GM06990 (cell line): ENCODE measurements around the gene CCR9.

Source experiments
- DNase-seq: peaks from one replicate; pipeline ENCODE4 v3.0.0-alpha.2; 2011; ENCODE audit not compliant: insufficient read length; ENCODE audit errors: extremely low read depth
- H3K27me3 ChIP-seq: replicated peaks from 2 replicates; pipeline ENCODE4 v1.6.0; 2011; ENCODE audit warnings: low read length; ENCODE audit not compliant: control insufficient read depth, insufficient read depth
- H3K36me3 ChIP-seq: 2 replicates; pipeline ENCODE4 v1.5.1; 2011; ENCODE audit warnings: low read length; ENCODE audit not compliant: control insufficient read depth, insufficient read depth
- H3K4me3 ChIP-seq: replicated peaks from 2 replicates; pipeline ENCODE4 v1.5.1; 2011; ENCODE audit warnings: low read depth, mild to moderate bottlenecking, control low read depth, low read length
- CTCF ChIP-seq: IDR thresholded peaks from 2 replicates; pipeline ENCODE4 v1.5.1; 2011; ENCODE audit warnings: low read length, control low read depth, mild to moderate bottlenecking, inconsistent platforms; ENCODE audit not compliant: insufficient read depth, poor library complexity, severe bottlenecking

The CCR9 gene, protein sequence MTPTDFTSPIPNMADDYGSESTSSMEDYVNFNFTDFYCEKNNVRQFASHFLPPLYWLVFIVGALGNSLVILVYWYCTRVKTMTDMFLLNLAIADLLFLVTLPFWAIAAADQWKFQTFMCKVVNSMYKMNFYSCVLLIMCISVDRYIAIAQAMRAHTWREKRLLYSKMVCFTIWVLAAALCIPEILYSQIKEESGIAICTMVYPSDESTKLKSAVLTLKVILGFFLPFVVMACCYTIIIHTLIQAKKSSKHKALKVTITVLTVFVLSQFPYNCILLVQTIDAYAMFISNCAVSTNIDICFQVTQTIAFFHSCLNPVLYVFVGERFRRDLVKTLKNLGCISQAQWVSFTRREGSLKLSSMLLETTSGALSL

DNA sequence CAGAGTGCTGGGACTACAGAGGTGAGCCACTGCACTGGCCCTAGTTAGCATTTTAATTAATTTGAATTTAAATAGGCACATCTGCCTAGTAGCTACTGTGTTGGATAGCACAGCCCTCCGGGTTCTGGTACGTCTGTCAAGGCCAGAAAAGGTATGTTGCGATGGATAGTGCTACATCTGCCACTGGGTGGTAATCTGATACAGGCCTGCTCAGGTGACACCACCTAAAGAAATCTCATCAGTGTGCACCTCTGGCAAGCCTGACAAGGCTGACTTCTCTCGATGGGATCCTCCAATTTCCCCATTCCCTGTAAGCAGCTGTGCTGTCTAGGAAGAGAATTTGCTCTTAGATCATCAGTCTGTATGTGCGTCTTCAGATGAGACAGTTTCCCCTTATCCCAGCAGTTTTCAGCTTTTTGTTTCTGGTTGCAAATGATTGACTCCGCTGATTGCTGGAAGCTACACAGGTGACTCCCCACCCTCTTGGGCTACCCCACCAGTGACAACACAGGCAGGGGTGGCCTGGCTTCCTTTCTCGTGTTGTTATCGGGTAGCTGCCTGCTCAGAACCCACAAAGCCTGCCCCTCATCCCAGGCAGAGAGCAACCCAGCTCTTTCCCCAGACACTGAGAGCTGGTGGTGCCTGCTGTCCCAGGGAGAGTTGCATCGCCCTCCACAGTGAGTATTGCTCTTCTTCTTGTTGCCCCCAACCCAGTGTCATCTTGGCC lies at the start of gene CCR9:
Gene CCR9 (plus strand): TSS at position 565 of the 727 bp plus-strand sequence. CDS start 8,391 bp downstream, outside the sequence.
- Histone ChIP-seq H3K4me3 (no peak within 1 kb of the TSS), H3K36me3 (no peaks in the 10 kb centered on the region), H3K27me3 (no peaks in the 10 kb centered on the region; the same call in 1 of the 2 replicates)
- no peak for DNase-seq
- no peak for TF ChIP-seq CTCF

DNA sequence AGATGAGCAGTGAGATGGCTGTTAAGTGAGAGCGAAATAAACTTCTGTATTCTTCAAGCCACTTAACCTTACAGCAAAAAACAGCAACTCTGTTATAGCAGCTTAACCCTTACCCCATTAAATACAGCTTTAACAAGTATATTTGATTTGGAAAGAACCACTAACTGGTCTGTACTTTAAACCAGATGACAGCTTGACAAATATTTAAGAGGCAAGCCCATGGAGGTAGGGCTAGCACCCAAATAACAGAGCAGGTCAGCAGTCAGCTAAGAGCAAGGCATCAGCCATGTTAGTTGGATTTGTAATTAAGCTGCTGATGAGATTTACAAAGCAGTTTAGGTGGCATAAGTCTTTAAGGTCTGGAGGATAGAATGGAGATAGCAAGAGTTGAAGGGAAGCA lies 47.9 kb upstream of the CCR9 start:
- TF ChIP-seq CTCF: no peak
- no peak for DNase-seq
- H3K27me3 ChIP-seq: no peaks in the 10 kb centered on the region; the same call in 1 of the 2 replicates
- no peak overlapping the region for H3K4me3 ChIP-seq
- H3K36me3 ChIP-seq: no peaks in the 10 kb centered on the region

DNA sequence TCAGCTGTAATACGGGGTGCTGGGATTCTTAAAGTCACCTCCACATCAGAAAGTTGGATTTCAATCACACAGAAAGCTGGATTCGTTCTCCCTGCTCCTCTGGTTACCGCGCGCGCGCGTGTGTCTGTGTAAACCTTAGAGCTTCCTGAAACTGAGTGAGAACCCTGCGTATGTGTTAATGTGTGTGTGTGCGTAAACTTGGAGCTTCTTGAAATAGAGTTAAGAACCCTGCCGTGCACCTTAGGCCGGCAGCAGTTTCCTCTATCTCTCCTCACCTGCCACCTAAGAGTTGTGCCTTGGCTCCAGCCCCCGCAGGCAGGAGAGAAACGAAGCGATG lies 45.0 kb upstream of the CCR9 start:
- no peaks in the 10 kb centered on the region for H3K36me3 ChIP-seq
- TF ChIP-seq CTCF: no peak
- peak overlapping the region; percentile 86 for H3K4me3 ChIP-seq
- DNase-seq: no peak
- H3K27me3 ChIP-seq: no peaks in the 10 kb centered on the region; the same call in 1 of the 2 replicates

GRCh38 chr3:45841757-45842491 lies 44.4 kb upstream of the CCR9 start, which contains the start of gene LZTFL1:
Gene LZTFL1 (minus strand): TSS chr3:45842119. CDS start chr3:45841991, 128 bp downstream.
- DNase-seq: peak; percentile 80
- no peak for TF ChIP-seq CTCF
- peak within 1 kb of the TSS; percentile 86 for H3K4me3 ChIP-seq
- no peaks in the 10 kb centered on the region; the same call in 1 of the 2 replicates for H3K27me3 ChIP-seq
- no peaks in the 10 kb centered on the region for H3K36me3 ChIP-seq

GRCh38 chr3:45842851-45843625 lies 43.3 kb upstream of the CCR9 start:
- TF ChIP-seq CTCF: no peak
- H3K4me3 ChIP-seq: no peak overlapping the region
- H3K36me3 ChIP-seq: no peaks in the 10 kb centered on the region
- DNase-seq: no peak
- H3K27me3 ChIP-seq: no peaks in the 10 kb centered on the region; the same call in 1 of the 2 replicates
